HG02678 (cell line): ENCODE measurements around the gene RELA.
"Not testable (repeated sequence)": the region's sequence is repeated elsewhere in the genome, so short reads cannot be mapped to it uniquely, and the experiment has no call there.

Experiments used
- ATAC-seq: cut with Tn5 transposase; IDR thresholded peaks from one replicate; pipeline ENCODE4 v1.9.1; 2021; ENCODE audit warnings: mild to moderate bottlenecking, moderate library complexity; ENCODE audit not compliant: unreplicated experiment

RELA gene

GRCh38 chr11:65672180-65672860 lies 9.6 kb upstream of the RELA start:
- no peak for ATAC-seq

- ATAC-seq: peak; percentile 20
Measured at GRCh38 chr11:65663639-65664200, 1.0 kb upstream of the RELA start.

- ATAC-seq: no peak
Measured at GRCh38 chr11:65662247-65662798, 393 bp downstream of the RELA start.

- no peak for ATAC-seq
Measured at GRCh38 chr11:65661599-65662246, 993 bp downstream of the RELA start.

- ATAC-seq: not testable (repeated sequence)
Measured at GRCh38 chr11:65660908-65661307, 1.8 kb downstream of the RELA start.

- no peak for ATAC-seq
Measured at GRCh38 chr11:65660038-65660437, 2.7 kb downstream of the RELA start.

GRCh38 chr11:65658174-65659021 lies 4.3 kb downstream of the RELA start:
- no peak for ATAC-seq

GRCh38 chr11:65657426-65657825 lies 5.3 kb downstream of the RELA start:
- ATAC-seq: no peak

GRCh38 chr11:65655570-65656332 lies 7.0 kb downstream of the RELA start:
- no peak for ATAC-seq

- ATAC-seq: no peak
Measured at GRCh38 chr11:65654375-65655349, 8.1 kb downstream of the RELA start.

GRCh38 chr11:65653229-65654225 lies 9.2 kb downstream of the RELA start:
- ATAC-seq: peak; percentile 1

GRCh38 chr11:65652511-65653228 lies 10.0 kb downstream of the RELA start:
- peak; percentile 83 for ATAC-seq

GRCh38 chr11:65651589-65652510 lies 10.9 kb downstream of the RELA start:
- no peak for ATAC-seq

GRCh38 chr11:65651339-65651588 lies 11.5 kb downstream of the RELA start:
- no peak for ATAC-seq

- ATAC-seq: no peak
Measured at GRCh38 chr11:65650547-65651338, 12.0 kb downstream of the RELA start.
